GM18498 (cell line): ENCODE data around the gene SDR42E2.
"Not testable (repeated sequence)": the region's sequence is repeated elsewhere in the genome, so short reads cannot be mapped to it uniquely, and the experiment has no call there.

Experiments
- ATAC-seq: cut with Tn5 transposase; IDR thresholded peaks from one replicate; pipeline ENCODE4 v1.9.1; 2021; ENCODE audit warnings: mild to moderate bottlenecking, moderate library complexity; ENCODE audit not compliant: unreplicated experiment

SDR42E2 gene

GRCh38 chr16:22207715-22208360 is 45.5 kb downstream of the SDR42E2 start:
- ATAC-seq: no peak

GRCh38 chr16:22210285-22210684 is 48.0 kb downstream of the SDR42E2 start:
- ATAC-seq: no peak

- ATAC-seq: no peak
Measured at GRCh38 chr16:22210854-22211253, 48.5 kb downstream of the SDR42E2 start.

- ATAC-seq: no peak
Measured at GRCh38 chr16:22213236-22213635, 50.9 kb downstream of the SDR42E2 start.

GRCh38 chr16:22213801-22214200 is 51.5 kb downstream of the SDR42E2 start:
- ATAC-seq: no peak

GRCh38 chr16:22214402-22214801 is 52.1 kb downstream of the SDR42E2 start:
- ATAC-seq: no peak

GRCh38 chr16:22214889-22215288 is 52.6 kb downstream of the SDR42E2 start:
- ATAC-seq: no peak

GRCh38 chr16:22216191-22216831 is 54.0 kb downstream of the SDR42E2 start:
- ATAC-seq: no peak

GRCh38 chr16:22216832-22217225 is 54.5 kb downstream of the SDR42E2 start:
- ATAC-seq: not testable (repeated sequence)

- peak; percentile 71 for ATAC-seq
Measured at GRCh38 chr16:22217890-22218730, 55.8 kb downstream of the SDR42E2 start.

GRCh38 chr16:22219389-22220068 is 57.2 kb downstream of the SDR42E2 start:
- no peak for ATAC-seq

GRCh38 chr16:22220069-22220440 is 57.7 kb downstream of the SDR42E2 start:
- no peak for ATAC-seq

GRCh38 chr16:22220714-22221113 is 58.4 kb downstream of the SDR42E2 start:
- no peak for ATAC-seq

GRCh38 chr16:22222006-22222405 is 59.7 kb downstream of the SDR42E2 start:
- no peak for ATAC-seq

- ATAC-seq: no peak
Measured at GRCh38 chr16:22222998-22223397, 60.7 kb downstream of the SDR42E2 start.

GRCh38 chr16:22225060-22225459 is 62.8 kb downstream of the SDR42E2 start:
- ATAC-seq: no peak

- ATAC-seq: no peak
Measured at GRCh38 chr16:22229889-22230288, 67.6 kb downstream of the SDR42E2 start.

GRCh38 chr16:22232277-22233036 is 70.2 kb downstream of the SDR42E2 start:
- ATAC-seq: no peak

- ATAC-seq: no peak
Measured at GRCh38 chr16:22233037-22233372, 70.7 kb downstream of the SDR42E2 start.

- no peak for ATAC-seq
Measured at GRCh38 chr16:22235839-22236745, 73.8 kb downstream of the SDR42E2 start.
